ENCODE measurements around the gene IGSF5. TPM values are rescaled to one million over a fixed set of nuclear protein-coding genes. Genes with fewer than 3 reads are reported as not detected.

Gene IGSF5
- total and polyA plus RNA-seq, 10 of the 15 experiments (the other 5 are each of a cell fraction or from before 2014, with no cell fraction given), result not detected

GRCh38 chr21:39763272-39763970 lies 18.4 kb downstream of the IGSF5 start (continued):
- TF ChIP-seq, protein P1, sequence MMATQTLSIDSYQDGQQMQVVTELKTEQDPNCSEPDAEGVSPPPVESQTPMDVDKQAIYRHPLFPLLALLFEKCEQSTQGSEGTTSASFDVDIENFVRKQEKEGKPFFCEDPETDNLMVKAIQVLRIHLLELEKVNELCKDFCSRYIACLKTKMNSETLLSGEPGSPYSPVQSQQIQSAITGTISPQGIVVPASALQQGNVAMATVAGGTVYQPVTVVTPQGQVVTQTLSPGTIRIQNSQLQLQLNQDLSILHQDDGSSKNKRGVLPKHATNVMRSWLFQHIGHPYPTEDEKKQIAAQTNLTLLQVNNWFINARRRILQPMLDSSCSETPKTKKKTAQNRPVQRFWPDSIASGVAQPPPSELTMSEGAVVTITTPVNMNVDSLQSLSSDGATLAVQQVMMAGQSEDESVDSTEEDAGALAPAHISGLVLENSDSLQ (IDR thresholded peaks at IDR 0.05), result no peak
- TF ChIP-seq ZNF24 (IDR thresholded peaks at IDR 0.05), result no peak
- no peak for TF ChIP-seq POLR2AphosphoS2 (IDR thresholded peaks at IDR 0.05; ENCODE audit: low read depth, low read length)
- TF ChIP-seq SMARCA5 (IDR thresholded peaks at IDR 0.05), result no peak
- no peak for TF ChIP-seq BRCA1 (IDR thresholded peaks at IDR 0.05; ENCODE audit: low read depth, low read length)
- no peak for TF ChIP-seq MXI1 (IDR thresholded peaks at IDR 0.05; ENCODE audit: low read depth, low read length)
- no peak for TF ChIP-seq ZNF384 (IDR thresholded peaks at IDR 0.05; ENCODE audit: borderline replicate concordance, low read depth, low read length)
- TF ChIP-seq RELB (IDR thresholded peaks at IDR 0.05; ENCODE audit: low read depth), result no peak
- TF ChIP-seq FOXK2 (IDR thresholded peaks at IDR 0.05), result no peak

DNA sequence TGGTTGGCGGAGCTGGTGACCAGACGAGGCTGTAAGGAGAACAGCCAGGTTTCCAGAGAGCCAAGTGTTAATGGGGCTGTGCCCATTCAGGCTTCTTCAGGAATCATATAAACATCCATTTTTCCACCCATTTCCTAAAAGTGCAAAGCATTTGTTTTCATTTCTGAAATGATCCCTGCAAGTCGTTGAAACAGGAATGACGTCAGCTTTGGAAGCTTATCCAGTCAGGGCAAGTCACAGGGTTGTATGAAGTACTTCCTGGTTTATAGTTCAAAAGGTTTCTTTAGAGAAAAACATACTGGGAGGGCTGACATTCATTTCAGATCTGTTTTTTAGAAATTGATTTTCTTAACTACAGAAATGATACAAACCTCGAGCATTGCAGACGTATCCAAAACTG lies 29.2 kb downstream of the IGSF5 start:
- TF ChIP-seq RELA (IDR thresholded peaks at IDR 0.05; ENCODE audit: borderline replicate concordance, partially characterized antibody) (no peak), STAT3 (IDR thresholded peaks at IDR 0.05; ENCODE audit: low read depth, low read length) (no peak), SIN3A (IDR thresholded peaks at IDR 0.05; ENCODE audit: low read depth, low read length) (no peak), EP300 (IDR thresholded peaks at IDR 0.05; ENCODE audit: borderline replicate concordance in 1 of 2, control insufficient read depth in 1 of 2, low read depth in 2 of 2, low read length in 2 of 2) (no peak), CHD2 (IDR thresholded peaks at IDR 0.05; ENCODE audit: borderline replicate concordance, low read depth, low read length) (no peak), NFYB (IDR thresholded peaks at IDR 0.05; ENCODE audit: insufficient read depth, low read depth, low read length) (no peak), TCF7 (IDR thresholded peaks at IDR 0.05; ENCODE audit: borderline replicate concordance) (no peak), IRF5 (IDR thresholded peaks at IDR 0.05; ENCODE audit: borderline replicate concordance) (no peak)
- no TSS peak for BruUV-seq (replicated peaks)
- WGBS (ENCODE audit: insufficient coverage, insufficient replicate concordance, low lambda C conversion rate, missing lambda C conversion rate), result 5% methylated on average over 6 of the region's 6 CpGs
- H4K20me1 ChIP-seq (ENCODE audit: control insufficient read depth, insufficient read depth), result no peaks in the 10 kb centered on the region
- H2AFZ ChIP-seq (ENCODE audit: control insufficient read depth, low read depth, low read length), result no peak overlapping the region
- FAIRE-seq, result no peak
- in situ Hi-C loops (cut with MboI) (no loop called here), intact Hi-C loops (cut with micrococcal nuclease; ENCODE audit: unreplicated experiment) (no loop called here)
- no peak overlapping the region for H3K4me2 ChIP-seq (ENCODE audit: control insufficient read depth, insufficient read depth)
- no peaks in the 10 kb centered on the region; the same call in 2 of the 3 replicates for H3K9me3 ChIP-seq (replicated peaks; ENCODE audit: control insufficient read depth, insufficient read depth, low read length)
- no peak overlapping the region for H3K9ac ChIP-seq (ENCODE audit: control insufficient read depth, insufficient read depth, low read length)
- ATAC-seq, result no peak
- H3K4me1 ChIP-seq (ENCODE audit: control insufficient read depth, insufficient read depth, low read length), result no peaks in the 10 kb centered on the region
- H3K27me3 ChIP-seq (replicated peaks in 1 of 2; ENCODE audit: control insufficient read depth in 2 of 2, insufficient read depth in 2 of 2, low read length in 1 of 2), result no peaks in the 10 kb centered on the region
- H3K79me2 ChIP-seq (ENCODE audit: control insufficient read depth, insufficient read depth, low read length), result no peaks in the 10 kb centered on the region
- H3K27ac ChIP-seq (ENCODE audit: control insufficient read depth, insufficient read depth), result no peak overlapping the region
- no peak overlapping the region for H3K4me3 ChIP-seq
- H3K36me3 ChIP-seq (ENCODE audit: control insufficient read depth in 2 of 2, insufficient read depth in 2 of 2, low read length in 1 of 2), result no peaks in the 10 kb centered on the region
- DNase-seq (ENCODE audit: low read depth, low spot score), result no peak
- POLR2A ChIA-PET, result no interaction called here
- RAD21 ChIA-PET (ENCODE audit: unreplicated experiment), result no interaction called here
- CTCF ChIA-PET, result no interaction called here
- SMC1A ChIA-PET (ENCODE audit: uncharacterized antibody, unreplicated experiment), result no interaction called here

Measured in GM12878 (cell line).